Measurements from ENCODE around the gene AGPAT4. TPM values are rescaled to one million over a fixed set of nuclear protein-coding genes. Genes with fewer than 3 reads are reported as not detected.

Gene AGPAT4
- polyA plus RNA-seq, 3 donors: 6.4 to 15.8 (median 6.9) TPM

DNA sequence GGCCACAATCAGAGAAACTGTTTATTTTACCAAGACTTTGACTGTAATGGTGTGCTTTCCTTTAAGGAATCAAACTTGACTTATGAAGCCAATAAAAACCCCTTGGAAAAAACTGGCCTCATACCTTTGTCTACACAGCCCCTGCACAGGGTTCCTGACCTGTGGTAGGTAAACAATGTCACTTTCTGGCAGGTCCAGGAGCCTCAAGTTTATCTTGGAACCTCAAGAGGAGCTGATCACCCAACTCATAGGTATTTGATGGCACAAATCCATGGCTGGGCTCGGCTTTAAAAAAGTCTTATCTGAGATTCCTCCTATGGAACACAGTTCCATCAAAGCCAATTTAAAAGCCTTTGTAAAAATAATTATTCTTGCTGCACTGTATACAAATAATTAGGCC lies 61.0 kb downstream of the AGPAT4 start:
- H3K4me1 Mint-ChIP-seq: no peaks in the 10 kb centered on the region
- no peaks in the 10 kb centered on the region for H3K79me2 ChIP-seq (ENCODE audit: insufficient read depth, low read length)
- TF ChIP-seq, protein P1, sequence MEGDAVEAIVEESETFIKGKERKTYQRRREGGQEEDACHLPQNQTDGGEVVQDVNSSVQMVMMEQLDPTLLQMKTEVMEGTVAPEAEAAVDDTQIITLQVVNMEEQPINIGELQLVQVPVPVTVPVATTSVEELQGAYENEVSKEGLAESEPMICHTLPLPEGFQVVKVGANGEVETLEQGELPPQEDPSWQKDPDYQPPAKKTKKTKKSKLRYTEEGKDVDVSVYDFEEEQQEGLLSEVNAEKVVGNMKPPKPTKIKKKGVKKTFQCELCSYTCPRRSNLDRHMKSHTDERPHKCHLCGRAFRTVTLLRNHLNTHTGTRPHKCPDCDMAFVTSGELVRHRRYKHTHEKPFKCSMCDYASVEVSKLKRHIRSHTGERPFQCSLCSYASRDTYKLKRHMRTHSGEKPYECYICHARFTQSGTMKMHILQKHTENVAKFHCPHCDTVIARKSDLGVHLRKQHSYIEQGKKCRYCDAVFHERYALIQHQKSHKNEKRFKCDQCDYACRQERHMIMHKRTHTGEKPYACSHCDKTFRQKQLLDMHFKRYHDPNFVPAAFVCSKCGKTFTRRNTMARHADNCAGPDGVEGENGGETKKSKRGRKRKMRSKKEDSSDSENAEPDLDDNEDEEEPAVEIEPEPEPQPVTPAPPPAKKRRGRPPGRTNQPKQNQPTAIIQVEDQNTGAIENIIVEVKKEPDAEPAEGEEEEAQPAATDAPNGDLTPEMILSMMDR (IDR thresholded peaks at IDR 0.05): no peak
- no peak overlapping the region for H2AFZ ChIP-seq (ENCODE audit: insufficient read depth, low read depth, low read length, poor library complexity, severe bottlenecking)
- H3K36me3 Mint-ChIP-seq: peaks cover 10 to 24% of the 10 kb centered on the region in 2 donors
- H3K4me2 ChIP-seq (replicated peaks; ENCODE audit: extremely low read depth, low read length, poor library complexity, severe bottlenecking): no peak overlapping the region
- no peaks in the 10 kb centered on the region for H3K4me1 ChIP-seq (ENCODE audit: control insufficient read depth in 1 of 2, insufficient read depth in 2 of 2, low read length in 2 of 2)
- peaks cover 0 to 2% (median 0%) of the 10 kb centered on the region in 3 donors for H3K27me3 Mint-ChIP-seq (ENCODE audit: low read depth in 3 of 3)
- intact Hi-C loops (cut with micrococcal nuclease): no loop called here
- peaks cover 0 to 8% of the 10 kb centered on the region in 2 donors for H3K36me3 ChIP-seq (replicated peaks in 1 of 2; ENCODE audit: control insufficient read depth in 1 of 2, insufficient read depth in 2 of 2, low read length in 2 of 2)
- peaks cover 13 to 27% of the 10 kb centered on the region in 2 donors for H3K9me3 ChIP-seq (replicated peaks in 1 of 2; ENCODE audit: control insufficient read depth in 1 of 2, insufficient read depth in 1 of 2, low read length in 2 of 2)
- no peaks in the 10 kb centered on the region for H4K20me1 ChIP-seq (ENCODE audit: insufficient read depth, low read length)
- DNase-seq: no peak
- H3K9ac ChIP-seq (ENCODE audit: insufficient read depth, low read length, poor library complexity, severe bottlenecking): no peak overlapping the region
- no peak overlapping the region for H3K4me3 Mint-ChIP-seq
- H3K27ac Mint-ChIP-seq: no peak overlapping the region
- H3K4me3 ChIP-seq (replicated peaks in 1 of 3; ENCODE audit: low read depth in 2 of 3, low read length in 3 of 3): no peak overlapping the region
- H3K27me3 ChIP-seq (ENCODE audit: control insufficient read depth in 2 of 2, insufficient read depth in 2 of 2, low read length in 2 of 2): no peaks in the 10 kb centered on the region
- 100% methylated on average over 1 of the region's 1 CpG for WGBS (ENCODE audit: insufficient coverage)
- peaks cover 9 to 36% (median 21%) of the 10 kb centered on the region in 7 donors for H3K9me3 Mint-ChIP-seq
- no peak overlapping the region for H3K27ac ChIP-seq (ENCODE audit: low read depth in 1 of 2, low read length in 2 of 2)

DNA sequence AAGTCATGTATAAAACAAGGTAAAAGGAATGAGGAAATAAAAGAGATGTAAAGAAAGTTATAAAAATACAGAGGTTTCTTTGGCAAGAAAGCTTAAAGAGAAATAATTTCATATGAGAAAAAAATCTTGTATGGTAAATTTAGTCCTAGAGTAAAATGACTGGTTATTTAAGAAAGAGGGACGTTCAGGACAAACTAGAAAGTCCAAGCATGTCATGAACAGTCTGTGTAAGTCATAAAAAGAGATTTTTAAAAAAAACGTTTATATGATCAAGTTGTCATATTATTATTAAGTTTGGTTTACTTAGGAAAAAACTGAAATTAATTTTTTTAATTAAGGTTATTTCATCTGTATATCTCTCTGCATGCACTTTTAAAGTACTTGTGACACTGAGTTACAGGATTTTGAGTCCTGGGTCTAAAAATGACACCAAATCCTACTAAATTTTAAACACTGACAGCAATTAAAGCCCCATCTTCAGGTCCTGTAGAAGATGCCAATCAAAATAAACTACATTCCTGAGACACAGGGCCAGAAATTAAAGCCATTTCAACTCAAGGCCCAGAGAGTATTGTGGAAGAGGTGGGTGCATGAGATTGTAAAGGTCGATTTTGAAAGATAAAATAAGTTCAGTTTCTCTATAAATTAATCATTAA lies 62.4 kb downstream of the AGPAT4 start:
- Histone ChIP-seq H3K27ac (ENCODE audit: low read depth in 1 of 2, low read length in 2 of 2) (no peak overlapping the region), H3K9ac (ENCODE audit: insufficient read depth, low read length, poor library complexity, severe bottlenecking) (no peak overlapping the region)
- WGBS (ENCODE audit: insufficient coverage): no CpG with 5 or more reads among the region's 3 CpGs

More for the DNA sequence above, 62.4 kb downstream of the AGPAT4 start:
- DNase-seq: no peak
- Mint-ChIP-seq H3K4me3 (no peak overlapping the region), H3K4me1 (no peaks in the 10 kb centered on the region), H3K27ac (peak overlapping the region in 1 of 7 donors; percentile 31), H3K27me3 (ENCODE audit: low read depth in 3 of 3) (no peaks in the 10 kb centered on the region), H3K9me3 (peaks cover 9 to 33% (median 19%) of the 10 kb centered on the region in 7 donors), H3K36me3 (peaks cover 7 to 17% of the 10 kb centered on the region in 2 donors)
- Histone ChIP-seq H3K4me1 (ENCODE audit: control insufficient read depth in 1 of 2, insufficient read depth in 2 of 2, low read length in 2 of 2) (no peaks in the 10 kb centered on the region), H3K79me2 (ENCODE audit: insufficient read depth, low read length) (no peaks in the 10 kb centered on the region), H3K9me3 (replicated peaks in 1 of 2; ENCODE audit: control insufficient read depth in 1 of 2, insufficient read depth in 1 of 2, low read length in 2 of 2) (peaks cover 9 to 27% of the 10 kb centered on the region in 2 donors), H3K4me2 (replicated peaks; ENCODE audit: extremely low read depth, low read length, poor library complexity, severe bottlenecking) (no peak overlapping the region), H3K27me3 (ENCODE audit: control insufficient read depth in 2 of 2, insufficient read depth in 2 of 2, low read length in 2 of 2) (no peaks in the 10 kb centered on the region), H3K4me3 (replicated peaks in 1 of 3; ENCODE audit: low read depth in 2 of 3, low read length in 3 of 3) (no peak overlapping the region), H2AFZ (ENCODE audit: insufficient read depth, low read depth, low read length, poor library complexity, severe bottlenecking) (no peak overlapping the region), H4K20me1 (ENCODE audit: insufficient read depth, low read length) (no peaks in the 10 kb centered on the region), H3K36me3 (replicated peaks in 1 of 2; ENCODE audit: control insufficient read depth in 1 of 2, insufficient read depth in 2 of 2, low read length in 2 of 2) (no peaks in the 10 kb centered on the region)
- TF ChIP-seq, protein P1 (IDR thresholded peaks at IDR 0.05): no peak
- intact Hi-C loops (cut with micrococcal nuclease): no loop called here
